HCT116 (cell line): Measurements from ENCODE around the gene TRPM8. TPM values are rescaled to one million over a fixed set of nuclear protein-coding genes. Genes with fewer than 3 reads are reported as not detected.
A peak's percentile ranks its signal among the peaks of the same experiment; 100 is the strongest.

Experiments used
- ATAC-seq: fragments of 200-7000 bp; cut with Tn5 transposase; 2 replicates; pipeline ENCODE4 v1.9.1; 2020; ENCODE audit warnings: mild to moderate bottlenecking, moderate library complexity
- BruUV-seq: library from RNA; stranded (reverse); fragments of 400-500 nt; replicated peaks from 2 replicates; lab custom pipeline; 2021; lab: Mats Ljungman, UMichigan
- CTCF ChIA-PET: fragments of 300-600 bp; sonication (Branson Sonifier 250); formaldehyde crosslinking; loops from one replicate; lab custom pipeline; 2021; ENCODE audit warnings: antibody characterized with exemption; lab: Charles Lee
- POLR2A ChIA-PET: fragments of 300-600, 350-600 bp; sonication (Branson Sonifier 250); formaldehyde crosslinking; loops from one replicate; lab custom pipeline; 2021; ENCODE audit warnings: antibody characterized with exemption; lab: Charles Lee
- RAD21 ChIA-PET, 2 experiments: fragments of 300-600 bp; sonication (Branson Sonifier 250); formaldehyde crosslinking; loops; one replicate each; lab custom pipeline; 2023; ENCODE audit warnings: low total read pairs in 2 of 2; ENCODE audit not compliant: uncharacterized antibody in 2 of 2, unreplicated experiment in 2 of 2, low non-redundant PET in 1 of 2; lab: Charles Lee
- DNase-seq: peaks from one replicate; pipeline ENCODE4 v3.0.0-alpha.2; 2010; ENCODE audit warnings: low read depth, low spot score
- H2AFZ ChIP-seq: fragments of 200-600 bp; shearing (Covaris generic), sonication (generic); 2 replicates; pipeline ENCODE4 v1.6.1; 2017; ENCODE audit warnings: low read depth, mixed run types, mixed read lengths, antibody characterized with exemption, low read length; ENCODE audit not compliant: poor library complexity, severe bottlenecking
- H3K27ac ChIP-seq: 2 replicates; pipeline ENCODE4 v1.5.1; 2012; ENCODE audit warnings: low read depth, low read length
- H3K27me3 ChIP-seq: fragments of 200-600 bp; sonication (generic); 2 replicates; pipeline ENCODE4 v1.6.1; 2016; ENCODE audit warnings: mixed run types, low read length, mixed read lengths; ENCODE audit not compliant: insufficient read depth
- H3K36me3 ChIP-seq, 2 experiments: fragments of 200-500 bp in 1 of 2; fragments of 200-600 bp in 1 of 2; sonication (Bioruptor generic) in 1 of 2; sonication (generic) in 1 of 2; 2 replicates each; pipeline versions ENCODE4 v1.5.1 to v1.6.1; 2014 to 2016; ENCODE audit warnings: low read length in 2 of 2, inconsistent platforms in 1 of 2, mixed read lengths in 1 of 2, mixed run types in 1 of 2; ENCODE audit not compliant: insufficient read depth in 2 of 2, control insufficient read depth in 1 of 2
- H3K4me1 ChIP-seq, 2 experiments: fragments of 200-600 bp in 1 of 2; sonication (generic) in 1 of 2; 2 replicates each; pipeline versions ENCODE4 v1.5.1 to v1.6.1; 2012 to 2017; ENCODE audit warnings: low read length in 2 of 2, inconsistent platforms in 1 of 2, mild to moderate bottlenecking in 1 of 2, mixed read lengths in 1 of 2, mixed run types in 1 of 2, moderate library complexity in 1 of 2; ENCODE audit not compliant: insufficient read depth in 2 of 2, control insufficient read depth in 1 of 2
- H3K4me2 ChIP-seq: fragments of 200-600 bp; sonication (generic); 2 replicates; pipeline ENCODE4 v1.6.1; 2017; ENCODE audit warnings: mixed run types, low read length, mixed read lengths
- H3K4me3 ChIP-seq, 2 experiments: fragments of 200-600 bp in 1 of 2; sonication (generic) in 1 of 2; replicated peaks in 1 of 2; 2 replicates each; pipeline ENCODE4 v1.5.1; 2011 to 2016; ENCODE audit warnings: low read length in 2 of 2, control low read depth in 1 of 2, low read depth in 1 of 2, mild to moderate bottlenecking in 1 of 2, mixed read lengths in 1 of 2, mixed run types in 1 of 2
- H3K79me2 ChIP-seq: fragments of 200-600 bp; sonication (generic); 2 replicates; pipeline ENCODE4 v1.6.1; 2017; ENCODE audit warnings: mild to moderate bottlenecking, mixed run types, low read length, moderate library complexity, mixed read lengths; ENCODE audit not compliant: insufficient read depth
- H3K9ac ChIP-seq: fragments of 200-600 bp; sonication (generic); 2 replicates; pipeline ENCODE4 v1.6.1; 2016; ENCODE audit warnings: low read length, mixed read lengths
- H3K9me2 ChIP-seq: fragments of 200-600 bp; sonication (generic), shearing (Covaris generic); 2 replicates; pipeline ENCODE4 v1.6.1; 2017; ENCODE audit warnings: mixed run types, mild to moderate bottlenecking, moderate library complexity; ENCODE audit not compliant: insufficient read depth
- H3K9me3 ChIP-seq, 2 experiments: fragments of 200-500 bp in 1 of 2; fragments of 200-600 bp in 1 of 2; sonication (Bioruptor generic) in 1 of 2; sonication (generic) in 1 of 2; 2 replicates each; pipeline ENCODE4 v1.6.1; 2014 to 2017; ENCODE audit warnings: low read length in 2 of 2, mixed read lengths in 2 of 2, inconsistent platforms in 1 of 2, low read depth in 1 of 2, mild to moderate bottlenecking in 1 of 2, mixed run types in 1 of 2, moderate library complexity in 1 of 2; ENCODE audit not compliant: control insufficient read depth in 1 of 2, insufficient read depth in 1 of 2
- H4K20me1 ChIP-seq: fragments of 200-600 bp; sonication (generic), shearing (Covaris generic); 2 replicates; pipeline ENCODE4 v1.6.1; 2017; ENCODE audit warnings: mixed run types, mild to moderate bottlenecking, moderate library complexity; ENCODE audit not compliant: insufficient read depth
- EGR1 ChIP-seq: IDR thresholded peaks from 2 replicates; pipeline ENCODE4 v1.6.1; 2012; ENCODE audit warnings: low read depth
- EZH2 ChIP-seq: fragments of 200-600 bp; sonication (generic); IDR thresholded peaks from 2 replicates; pipeline ENCODE4 v1.6.1; 2017; ENCODE audit warnings: antibody characterized with exemption, mixed run types
- EZH2phosphoT487 ChIP-seq: fragments of 200-600 bp; IDR thresholded peaks from 2 replicates; pipeline ENCODE4 v1.6.1; 2018; ENCODE audit warnings: antibody characterized with exemption, borderline replicate concordance
- FOSL1 ChIP-seq: IDR thresholded peaks from 2 replicates; pipeline ENCODE4 v1.6.1; 2012; ENCODE audit warnings: low read depth
- JUND ChIP-seq: IDR thresholded peaks from 2 replicates; pipeline ENCODE4 v1.6.1; 2012
- POLR2AphosphoS5 ChIP-seq: IDR thresholded peaks from 2 replicates; pipeline ENCODE4 v1.6.1; 2011; ENCODE audit warnings: mild to moderate bottlenecking, low read depth, low read length, moderate library complexity
- RAD21 ChIP-seq: IDR thresholded peaks from 2 replicates; pipeline ENCODE4 v1.6.1; 2012; ENCODE audit warnings: low read depth, mild to moderate bottlenecking
- SP1 ChIP-seq: IDR thresholded peaks from 2 replicates; pipeline ENCODE4 v1.6.1; 2012; ENCODE audit warnings: low read depth
- TCF7L2 ChIP-seq: IDR thresholded peaks from 2 replicates; pipeline ENCODE4 v1.7.0; 2011; ENCODE audit warnings: borderline replicate concordance, inconsistent platforms; ENCODE audit not compliant: insufficient read depth, insufficient read length; ENCODE audit errors: extremely low read depth
- YY1 ChIP-seq: IDR thresholded peaks from 2 replicates; pipeline ENCODE4 v1.6.1; 2011; ENCODE audit warnings: low read length, low read depth, moderate library complexity, mild to moderate bottlenecking; ENCODE audit not compliant: insufficient replicate concordance; ENCODE audit errors: extremely low read depth
- intact Hi-C: fragments of 100-400 bp; cut with micrococcal nuclease; formaldehyde crosslinking; loops from 2 replicates; pipeline ENCODE4 v1.10.0; 2022
- total RNA-seq: library from RNA; stranded (reverse); gene quantifications from one replicate; pipeline ENCODE4 v1.2.1, GENCODE V29; 2021; ENCODE audit not compliant: unreplicated experiment
- TF ChIP-seq, protein P1 (sequence below): IDR thresholded peaks from 2 replicates; pipeline ENCODE4 v1.6.1; 2012; ENCODE audit warnings: low read depth
- TF ChIP-seq, protein P2 (sequence below), 3 experiments: fragments of 200-600 bp in 1 of 3; sonication (generic) in 1 of 3; IDR thresholded peaks in 2 of 3; conservative IDR thresholded peaks in 1 of 3; 2 replicates each; pipeline ENCODE4 v1.5.1; 2012 to 2017; ENCODE audit warnings: low read depth in 2 of 3, low read length in 2 of 3, antibody characterized with exemption in 1 of 3, borderline replicate concordance in 1 of 3, control low read depth in 1 of 3, mild to moderate bottlenecking in 1 of 3, mixed read lengths in 1 of 3, mixed run types in 1 of 3, moderate library complexity in 1 of 3; ENCODE audit not compliant: insufficient read depth in 1 of 3
- TF ChIP-seq, protein P3 (sequence below): IDR thresholded peaks from 2 replicates; pipeline ENCODE4 v1.6.1; 2012

The TRPM8 gene
- total RNA-seq, 1 experiment from 2014 or later, result 0.39 TPM

DNA sequence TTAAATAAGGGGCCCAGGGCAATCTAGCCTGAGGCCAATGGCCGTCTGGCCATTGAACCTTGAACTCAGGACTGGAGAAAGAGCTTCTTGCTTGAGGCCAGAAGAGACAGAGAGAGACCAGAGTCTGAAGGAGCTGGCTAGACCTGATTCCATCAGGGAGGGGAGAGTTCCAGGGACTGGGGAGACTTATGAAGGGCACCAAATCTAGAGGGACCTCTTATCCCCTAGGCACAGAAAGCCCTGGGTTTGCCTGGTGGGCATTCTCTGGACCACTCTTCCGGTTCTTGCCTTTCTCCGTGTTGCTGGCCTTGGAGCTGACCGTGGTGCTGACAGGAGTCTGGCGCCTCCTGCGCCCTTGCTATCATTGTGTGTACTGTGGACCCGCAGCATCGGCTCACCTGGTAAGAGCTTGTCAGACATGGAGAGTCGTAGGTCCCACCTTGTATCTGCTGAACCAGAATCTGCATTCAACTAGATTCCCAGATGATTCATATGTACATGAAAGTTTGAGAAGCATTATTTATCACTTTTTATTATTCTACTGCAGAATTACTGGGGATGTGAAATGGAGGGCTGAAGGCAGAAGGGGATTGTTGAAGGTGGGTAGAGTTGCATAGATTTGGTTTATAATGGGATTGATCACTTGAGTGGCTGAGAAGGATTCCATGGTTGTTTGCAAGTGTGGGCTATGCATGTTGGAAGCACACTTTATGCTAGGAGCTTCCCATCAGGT, 4.3 kb upstream of the TRPM8 start:
- Histone ChIP-seq H3K4me3 (no peak overlapping the region), H3K36me3 (no peaks in the 10 kb centered on the region), H4K20me1 (no peaks in the 10 kb centered on the region), H3K4me2 (no peak overlapping the region), H3K79me2 (no peaks in the 10 kb centered on the region), H3K9ac (no peak overlapping the region), H3K27ac (no peak overlapping the region), H2AFZ (no peak overlapping the region), H3K9me2 (no peaks in the 10 kb centered on the region), H3K27me3 (peaks cover 43% of the 10 kb centered on the region), H3K4me1 (no peaks in the 10 kb centered on the region), H3K9me3 (no peaks in the 10 kb centered on the region)
- TF ChIP-seq FOSL1 (no peak), POLR2AphosphoS5 (no peak)
- TF ChIP-seq, protein P1, sequence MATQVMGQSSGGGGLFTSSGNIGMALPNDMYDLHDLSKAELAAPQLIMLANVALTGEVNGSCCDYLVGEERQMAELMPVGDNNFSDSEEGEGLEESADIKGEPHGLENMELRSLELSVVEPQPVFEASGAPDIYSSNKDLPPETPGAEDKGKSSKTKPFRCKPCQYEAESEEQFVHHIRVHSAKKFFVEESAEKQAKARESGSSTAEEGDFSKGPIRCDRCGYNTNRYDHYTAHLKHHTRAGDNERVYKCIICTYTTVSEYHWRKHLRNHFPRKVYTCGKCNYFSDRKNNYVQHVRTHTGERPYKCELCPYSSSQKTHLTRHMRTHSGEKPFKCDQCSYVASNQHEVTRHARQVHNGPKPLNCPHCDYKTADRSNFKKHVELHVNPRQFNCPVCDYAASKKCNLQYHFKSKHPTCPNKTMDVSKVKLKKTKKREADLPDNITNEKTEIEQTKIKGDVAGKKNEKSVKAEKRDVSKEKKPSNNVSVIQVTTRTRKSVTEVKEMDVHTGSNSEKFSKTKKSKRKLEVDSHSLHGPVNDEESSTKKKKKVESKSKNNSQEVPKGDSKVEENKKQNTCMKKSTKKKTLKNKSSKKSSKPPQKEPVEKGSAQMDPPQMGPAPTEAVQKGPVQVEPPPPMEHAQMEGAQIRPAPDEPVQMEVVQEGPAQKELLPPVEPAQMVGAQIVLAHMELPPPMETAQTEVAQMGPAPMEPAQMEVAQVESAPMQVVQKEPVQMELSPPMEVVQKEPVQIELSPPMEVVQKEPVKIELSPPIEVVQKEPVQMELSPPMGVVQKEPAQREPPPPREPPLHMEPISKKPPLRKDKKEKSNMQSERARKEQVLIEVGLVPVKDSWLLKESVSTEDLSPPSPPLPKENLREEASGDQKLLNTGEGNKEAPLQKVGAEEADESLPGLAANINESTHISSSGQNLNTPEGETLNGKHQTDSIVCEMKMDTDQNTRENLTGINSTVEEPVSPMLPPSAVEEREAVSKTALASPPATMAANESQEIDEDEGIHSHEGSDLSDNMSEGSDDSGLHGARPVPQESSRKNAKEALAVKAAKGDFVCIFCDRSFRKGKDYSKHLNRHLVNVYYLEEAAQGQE, result peak; percentile 90
- DNase-seq (no peak), ATAC-seq (no peak)
- POLR2A ChIA-PET, result no interaction called here
- intact Hi-C loops, result no loop called here
- BruUV-seq, result no TSS peak
- RAD21 ChIA-PET, result no interaction called here
- CTCF ChIA-PET, result interaction anchor here (0.6 to 0.9 kb wide), 2 partner anchors 15 to 373 kb away, joined by 3 to 4 read pairs; no protein-coding TSS in a partner anchor

DNA sequence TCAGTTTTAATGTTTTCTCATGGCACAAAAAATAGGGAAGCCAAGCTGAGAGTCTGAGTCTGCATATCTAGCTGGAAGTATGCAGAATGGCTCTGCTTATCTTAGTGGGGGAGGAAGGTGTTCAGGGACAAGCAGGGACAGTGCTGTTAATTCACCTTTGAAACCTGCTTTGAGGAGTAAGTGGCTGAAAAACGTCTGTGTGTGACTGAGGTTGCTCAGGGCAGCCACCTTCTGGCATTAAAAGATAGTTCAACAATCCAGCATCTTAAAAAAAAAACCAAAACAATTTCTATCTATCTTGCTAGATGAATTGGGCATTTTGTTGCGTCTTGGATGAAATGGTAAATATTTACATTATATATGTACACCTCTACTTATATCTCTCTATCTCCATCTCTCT, 2.0 kb upstream of the TRPM8 start:
- ChIA-PET RAD21 (no interaction called here), CTCF (interaction anchor here (3.4 kb wide), 1 partner anchor 14 kb away, joined by 19 read pairs; no protein-coding TSS in a partner anchor), POLR2A (no interaction called here)
- Histone ChIP-seq H3K9me2 (no peaks in the 10 kb centered on the region), H3K4me2 (no peak overlapping the region), H3K4me3 (no peak overlapping the region), H4K20me1 (no peaks in the 10 kb centered on the region), H3K9ac (no peak overlapping the region), H3K27ac (no peak overlapping the region), H3K27me3 (peaks cover 42% of the 10 kb centered on the region), H3K36me3 (no peaks in the 10 kb centered on the region), H3K79me2 (no peaks in the 10 kb centered on the region), H3K9me3 (no peaks in the 10 kb centered on the region), H2AFZ (no peak overlapping the region), H3K4me1 (peaks cover 0 to 5% of the 10 kb centered on the region in 2 experiments; a peak in 1 of 4 replicates)
- TF ChIP-seq YY1 (no peak), SP1 (no peak), TCF7L2 (no peak), EGR1 (no peak), FOSL1 (no peak), JUND (no peak), EZH2phosphoT487 (no peak), EZH2 (no peak), RAD21 (peak; percentile 51)
- TF ChIP-seq, protein P2, sequence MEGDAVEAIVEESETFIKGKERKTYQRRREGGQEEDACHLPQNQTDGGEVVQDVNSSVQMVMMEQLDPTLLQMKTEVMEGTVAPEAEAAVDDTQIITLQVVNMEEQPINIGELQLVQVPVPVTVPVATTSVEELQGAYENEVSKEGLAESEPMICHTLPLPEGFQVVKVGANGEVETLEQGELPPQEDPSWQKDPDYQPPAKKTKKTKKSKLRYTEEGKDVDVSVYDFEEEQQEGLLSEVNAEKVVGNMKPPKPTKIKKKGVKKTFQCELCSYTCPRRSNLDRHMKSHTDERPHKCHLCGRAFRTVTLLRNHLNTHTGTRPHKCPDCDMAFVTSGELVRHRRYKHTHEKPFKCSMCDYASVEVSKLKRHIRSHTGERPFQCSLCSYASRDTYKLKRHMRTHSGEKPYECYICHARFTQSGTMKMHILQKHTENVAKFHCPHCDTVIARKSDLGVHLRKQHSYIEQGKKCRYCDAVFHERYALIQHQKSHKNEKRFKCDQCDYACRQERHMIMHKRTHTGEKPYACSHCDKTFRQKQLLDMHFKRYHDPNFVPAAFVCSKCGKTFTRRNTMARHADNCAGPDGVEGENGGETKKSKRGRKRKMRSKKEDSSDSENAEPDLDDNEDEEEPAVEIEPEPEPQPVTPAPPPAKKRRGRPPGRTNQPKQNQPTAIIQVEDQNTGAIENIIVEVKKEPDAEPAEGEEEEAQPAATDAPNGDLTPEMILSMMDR (IDR thresholded peaks at IDR 0.05 in 2 of 3, conservative IDR thresholded peaks at IDR 0.05 in 1 of 3; ENCODE audit: borderline replicate concordance in 1 of 3, insufficient read depth in 1 of 3, low read depth in 2 of 3, low read length in 2 of 3), result peak; percentile 12 to 42 (median 31); a peak in 4 of 6 replicates
- TF ChIP-seq, protein P3, sequence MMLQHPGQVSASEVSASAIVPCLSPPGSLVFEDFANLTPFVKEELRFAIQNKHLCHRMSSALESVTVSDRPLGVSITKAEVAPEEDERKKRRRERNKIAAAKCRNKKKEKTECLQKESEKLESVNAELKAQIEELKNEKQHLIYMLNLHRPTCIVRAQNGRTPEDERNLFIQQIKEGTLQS, result no peak
- BruUV-seq, result no TSS peak
- intact Hi-C loops, result no loop called here
- ATAC-seq (peak; percentile 61; the same call in 1 of the 2 replicates), DNase-seq (no peak)
